ENCODE results near the gene NDUFA1. TPM values are rescaled to one million over a fixed set of nuclear protein-coding genes. Genes with fewer than 3 reads are reported as not detected.
"Not testable (repeated sequence)": the region's sequence is repeated elsewhere in the genome, so short reads cannot be mapped to it uniquely, and the experiment has no call there.

Gene NDUFA1
- total RNA-seq, 2 experiments from 2014 or later, result 110 to 111 TPM

- H3K4me1 Mint-ChIP-seq (ENCODE audit: low read depth), result no peaks in the 10 kb centered on the region
- no peaks in the 10 kb centered on the region for H3K9me3 Mint-ChIP-seq (ENCODE audit: insufficient read depth)
- no peak overlapping the region for H3K4me3 Mint-ChIP-seq
- DNase-seq (no peak), ATAC-seq (no peak)
- no peaks in the 10 kb centered on the region for H3K27me3 Mint-ChIP-seq (ENCODE audit: low read depth)
- no peak overlapping the region for H3K27ac Mint-ChIP-seq
- ChIA-PET POLR2A (interaction anchor here (0.6 kb wide), 1 partner anchor 178 kb away, joined by 3 read pairs; no protein-coding TSS in a partner anchor), CTCF (no interaction called here)
- H3K36me3 Mint-ChIP-seq (ENCODE audit: low read depth), result no peaks in the 10 kb centered on the region
These were observed 46.2 kb downstream of the NDUFA1 start for GRCh38 chrX:119917877-119918276.

DNA sequence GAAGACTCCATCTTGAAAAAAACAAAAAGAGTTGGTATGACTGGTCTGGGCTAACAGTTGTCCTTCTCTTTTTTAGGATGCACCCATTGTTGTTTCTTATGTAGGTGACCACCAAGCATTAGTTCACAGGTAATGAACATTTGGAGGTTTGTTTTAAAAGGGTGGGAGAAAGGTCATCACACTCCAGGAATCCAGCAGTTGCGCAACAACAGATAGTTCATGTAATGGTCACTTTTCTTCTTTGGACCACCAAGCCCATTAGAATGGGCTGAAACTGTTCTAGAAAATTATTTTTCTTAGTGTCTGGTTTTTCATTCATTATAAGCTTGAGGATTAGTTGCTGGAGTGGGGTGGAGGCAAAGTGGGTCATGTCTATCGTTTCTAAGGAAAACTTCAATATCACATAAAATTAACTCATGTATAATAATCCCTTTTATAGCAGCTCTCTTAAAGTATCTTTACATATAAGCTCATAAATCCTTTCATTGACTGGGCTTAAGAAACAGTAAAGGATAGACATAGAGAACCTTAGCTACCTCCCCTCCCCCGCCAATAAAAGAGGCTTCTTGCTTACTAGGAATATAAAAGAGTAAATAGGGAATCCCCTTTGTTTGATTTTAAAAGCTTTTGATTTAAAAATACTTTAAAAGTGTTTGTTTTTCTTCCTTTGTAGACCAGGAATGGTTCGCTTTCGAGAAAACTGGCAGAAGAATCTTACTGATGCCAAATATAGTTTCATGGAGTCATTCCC is 48.4 kb downstream of the NDUFA1 start:
- Mint-ChIP-seq H3K4me1 (ENCODE audit: low read depth) (no peaks in the 10 kb centered on the region), H3K9me3 (ENCODE audit: insufficient read depth) (no peaks in the 10 kb centered on the region), H3K27me3 (ENCODE audit: low read depth) (no peaks in the 10 kb centered on the region), H3K4me3 (no peak overlapping the region), H3K27ac (no peak overlapping the region), H3K36me3 (ENCODE audit: low read depth) (peaks cover 4% of the 10 kb centered on the region)
- no peak for DNase-seq
- ATAC-seq, result no peak
- CTCF ChIA-PET, result no interaction called here
- POLR2A ChIA-PET, result no interaction called here

DNA sequence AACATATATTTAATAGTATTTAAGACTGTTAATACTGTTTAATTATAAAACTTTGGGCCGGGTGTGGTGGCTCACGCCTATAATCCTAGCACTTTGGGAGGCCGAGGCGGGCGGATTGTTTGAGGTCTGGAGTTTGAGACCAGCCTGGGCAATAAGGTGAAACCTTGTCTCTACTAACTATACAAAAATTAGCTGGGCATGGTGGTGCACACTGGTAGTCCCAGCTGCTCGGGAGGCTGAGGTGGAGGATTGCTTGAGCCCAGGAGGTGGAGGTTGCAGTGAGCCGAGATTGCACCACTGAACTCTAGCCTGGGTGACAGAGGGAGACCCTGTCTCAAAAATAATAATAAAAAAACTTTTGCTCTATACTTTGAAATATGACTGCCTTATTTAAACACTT is 50.8 kb downstream of the NDUFA1 start:
- H3K27me3 Mint-ChIP-seq (ENCODE audit: low read depth); POLR2A ChIA-PET; CTCF ChIA-PET; H3K27ac Mint-ChIP-seq; ATAC-seq; H3K4me1 Mint-ChIP-seq (ENCODE audit: low read depth); H3K4me3 Mint-ChIP-seq; H3K9me3 Mint-ChIP-seq (ENCODE audit: insufficient read depth); DNase-seq: not testable (repeated sequence)
- H3K36me3 Mint-ChIP-seq (ENCODE audit: low read depth), result peaks cover 10% of the 10 kb centered on the region

Other genes starting within 250 kb of the NDUFA1 start
- 100 to 1,000 TPM; 303 to 312 TPM for gene SEPTIN6, start 178.7 kb upstream of the NDUFA1 start, total RNA-seq
- 1 to 10 TPM in 1 of 2 experiments, under 1 TPM in 1; 0.92 to 1.4 TPM for gene SOWAHD, start 113.2 kb upstream of the NDUFA1 start, total RNA-seq
- gene RPL39, start 80.2 kb upstream of the NDUFA1 start, total RNA-seq, result 1,000 to 10,000 TPM; 1,775 to 1,899 TPM
- 10 to 100 TPM; 10.3 to 10.9 TPM for gene UPF3B, start 18.9 kb upstream of the NDUFA1 start, total RNA-seq
- gene RNF113A, start 99 bp upstream of the NDUFA1 start, total RNA-seq, result 10 to 100 TPM; 29.1 to 29.5 TPM
- not detected for gene AKAP14, start 24.1 kb downstream of the NDUFA1 start, total RNA-seq
- 1 to 10 TPM; 6.5 to 7.6 TPM for gene NKAP, start 71.9 kb downstream of the NDUFA1 start, total RNA-seq
- not detected for gene RHOXF2B, start 205.9 kb downstream of the NDUFA1 start, total RNA-seq
- gene RHOXF1, start 244.1 kb downstream of the NDUFA1 start, total RNA-seq, result not detected

Data from activated CD8-positive, alpha-beta T cell treated with anti-CD3 and anti-CD28 coated beads, Interleukin-2, amount 10 ng/mL, durations not matched to agents 7 days and 5 days (primary cell).